Measurements from ENCODE around the gene BACE2.

GRCh38 chr21:41322496-41323382 lies 154.8 kb downstream of the BACE2 start:
- TF ChIP-seq CTCF (IDR thresholded peaks at IDR 0.05) (no peak), POLR2AphosphoS5 (IDR thresholded peaks at IDR 0.05) (no peak)

Measured in suprapubic skin (tissue), 3 donors.